ENCODE measurements around the gene ARID5B.
"Not testable (repeated sequence)": the region's sequence is repeated elsewhere in the genome, so short reads cannot be mapped to it uniquely, and the experiment has no call there.

ARID5B gene

DNA sequence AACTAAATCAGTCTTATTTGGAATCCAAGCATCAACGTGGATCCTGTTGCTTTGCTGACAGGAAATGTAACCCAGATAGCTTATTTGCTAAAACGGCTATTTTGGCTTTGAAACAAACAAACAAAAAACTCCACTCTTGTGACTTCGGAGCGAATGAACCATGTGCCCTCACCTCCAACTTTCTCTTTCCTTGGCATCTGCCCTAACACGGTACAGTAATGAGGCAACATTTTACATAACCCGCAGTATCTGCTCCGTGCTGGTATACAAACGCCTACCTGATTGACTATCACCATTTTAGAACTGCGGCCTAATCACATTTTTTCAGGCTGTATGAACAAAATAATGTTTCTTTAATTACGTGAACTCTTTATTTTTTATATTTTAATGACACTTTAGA lies 37.5 kb upstream of the ARID5B start:
- no peak overlapping the region; the same call in 1 of the 2 replicates for H3K27ac ChIP-seq
- TF ChIP-seq, protein P1, sequence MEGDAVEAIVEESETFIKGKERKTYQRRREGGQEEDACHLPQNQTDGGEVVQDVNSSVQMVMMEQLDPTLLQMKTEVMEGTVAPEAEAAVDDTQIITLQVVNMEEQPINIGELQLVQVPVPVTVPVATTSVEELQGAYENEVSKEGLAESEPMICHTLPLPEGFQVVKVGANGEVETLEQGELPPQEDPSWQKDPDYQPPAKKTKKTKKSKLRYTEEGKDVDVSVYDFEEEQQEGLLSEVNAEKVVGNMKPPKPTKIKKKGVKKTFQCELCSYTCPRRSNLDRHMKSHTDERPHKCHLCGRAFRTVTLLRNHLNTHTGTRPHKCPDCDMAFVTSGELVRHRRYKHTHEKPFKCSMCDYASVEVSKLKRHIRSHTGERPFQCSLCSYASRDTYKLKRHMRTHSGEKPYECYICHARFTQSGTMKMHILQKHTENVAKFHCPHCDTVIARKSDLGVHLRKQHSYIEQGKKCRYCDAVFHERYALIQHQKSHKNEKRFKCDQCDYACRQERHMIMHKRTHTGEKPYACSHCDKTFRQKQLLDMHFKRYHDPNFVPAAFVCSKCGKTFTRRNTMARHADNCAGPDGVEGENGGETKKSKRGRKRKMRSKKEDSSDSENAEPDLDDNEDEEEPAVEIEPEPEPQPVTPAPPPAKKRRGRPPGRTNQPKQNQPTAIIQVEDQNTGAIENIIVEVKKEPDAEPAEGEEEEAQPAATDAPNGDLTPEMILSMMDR (conservative IDR thresholded peaks at IDR 0.05), result no peak

DNA sequence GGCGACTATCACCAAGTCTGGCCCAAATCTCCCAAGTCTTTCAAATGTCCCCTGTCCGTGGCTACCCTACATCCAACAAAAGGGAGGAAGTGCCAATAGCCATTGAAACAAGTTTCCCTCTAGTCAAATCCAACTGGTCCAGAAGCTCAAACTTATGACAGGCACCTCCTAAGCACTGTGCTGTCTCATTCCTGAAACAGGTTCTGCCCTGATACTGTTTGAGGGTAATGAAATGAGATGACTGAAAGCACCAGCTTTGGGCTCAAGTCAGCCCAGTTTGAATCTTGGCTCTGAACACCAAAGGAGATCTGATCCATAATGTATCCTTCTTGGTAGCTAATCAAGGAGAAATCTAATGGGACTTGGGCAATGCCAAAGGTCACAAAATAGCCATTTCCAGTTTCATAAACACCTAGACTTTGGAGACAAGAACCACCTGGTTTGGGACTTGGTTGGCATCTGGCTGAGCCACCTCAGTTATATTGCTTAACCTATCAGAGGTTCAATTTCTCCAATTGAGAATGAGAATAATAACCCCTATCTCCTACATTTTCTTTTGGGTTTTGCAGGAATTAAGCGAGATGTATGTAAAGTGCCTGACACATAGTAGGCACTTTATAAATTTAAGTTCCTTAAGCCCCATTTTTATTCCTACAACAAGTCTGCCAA lies 34.7 kb upstream of the ARID5B start:
- H3K27ac ChIP-seq, result no peak overlapping the region
- TF ChIP-seq, protein P1 (conservative IDR thresholded peaks at IDR 0.05), result no peak

DNA sequence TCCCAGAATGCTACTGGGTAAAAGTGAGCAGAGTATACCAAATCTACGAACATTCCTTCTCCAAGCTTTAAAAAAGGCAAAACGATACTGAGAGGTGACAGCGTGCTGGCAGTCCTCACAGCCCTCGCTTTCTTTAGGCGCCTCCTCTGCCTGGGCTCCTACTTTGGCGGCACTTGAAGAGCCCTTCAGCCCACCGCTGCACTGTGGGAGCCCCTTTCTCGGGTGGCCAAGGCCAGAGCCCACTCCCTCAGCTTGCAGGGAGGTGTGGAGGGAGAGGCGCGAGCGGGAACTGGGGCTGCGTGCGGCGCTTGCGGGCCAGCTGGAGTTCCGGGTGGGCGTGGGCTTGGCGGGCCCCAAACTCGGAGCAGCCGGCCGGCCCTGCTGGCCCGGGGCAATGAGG lies 34.1 kb upstream of the ARID5B start:
- not testable (repeated sequence) for H3K27ac ChIP-seq

DNA sequence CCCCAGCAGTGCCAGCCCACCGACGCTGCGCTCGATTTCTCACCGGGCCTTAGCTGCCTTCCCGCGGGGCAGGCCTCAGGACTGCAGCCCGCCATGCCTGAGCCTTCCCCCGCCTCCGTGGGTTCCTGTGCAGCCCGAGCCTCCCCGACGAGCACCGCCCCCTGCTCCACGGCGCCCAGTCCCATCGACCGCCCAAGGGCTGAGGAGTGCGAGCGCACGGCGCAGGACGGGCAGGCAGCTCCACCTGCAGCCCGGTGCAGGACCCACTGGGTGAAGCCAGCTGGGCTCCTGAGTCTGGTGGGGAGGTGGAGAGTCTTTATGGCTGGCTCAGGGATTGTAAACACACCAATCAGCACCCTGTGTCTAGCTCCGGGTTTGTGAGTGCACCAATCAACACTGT lies 33.7 kb upstream of the ARID5B start:
- not testable (repeated sequence) for H3K27ac ChIP-seq

DNA sequence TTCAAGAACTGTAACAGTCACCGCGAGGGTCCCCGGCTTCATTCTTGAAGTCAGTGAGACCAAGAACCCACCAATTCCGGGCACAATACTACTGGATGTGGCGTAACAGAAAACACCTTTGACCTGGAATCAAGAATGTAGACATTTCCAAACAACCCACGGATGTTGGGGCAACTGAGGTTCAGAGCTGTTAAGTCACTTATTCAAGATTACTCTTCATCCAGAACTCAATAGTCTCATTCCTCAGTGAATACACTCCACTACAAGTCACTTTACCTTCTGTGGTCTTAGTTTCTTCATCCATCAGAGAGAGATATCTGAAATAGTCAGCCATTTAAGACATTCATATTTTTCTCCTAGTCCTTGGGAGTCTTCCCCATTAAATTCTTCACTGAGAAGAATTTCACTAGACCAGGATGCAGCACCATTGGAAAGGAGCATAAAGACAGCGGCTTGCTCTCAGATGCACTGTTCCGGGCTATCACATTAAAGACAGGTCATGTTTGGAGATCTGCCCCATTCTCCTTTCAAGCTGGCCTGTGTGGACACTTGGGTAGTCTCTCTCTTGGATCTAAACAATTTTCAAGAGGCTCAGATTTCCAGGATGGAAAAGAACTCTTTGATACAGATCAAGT lies 32.3 kb upstream of the ARID5B start:
- peak overlapping the region; percentile 47 for H3K27ac ChIP-seq
- TF ChIP-seq, protein P1 (conservative IDR thresholded peaks at IDR 0.05), result no peak

DNA sequence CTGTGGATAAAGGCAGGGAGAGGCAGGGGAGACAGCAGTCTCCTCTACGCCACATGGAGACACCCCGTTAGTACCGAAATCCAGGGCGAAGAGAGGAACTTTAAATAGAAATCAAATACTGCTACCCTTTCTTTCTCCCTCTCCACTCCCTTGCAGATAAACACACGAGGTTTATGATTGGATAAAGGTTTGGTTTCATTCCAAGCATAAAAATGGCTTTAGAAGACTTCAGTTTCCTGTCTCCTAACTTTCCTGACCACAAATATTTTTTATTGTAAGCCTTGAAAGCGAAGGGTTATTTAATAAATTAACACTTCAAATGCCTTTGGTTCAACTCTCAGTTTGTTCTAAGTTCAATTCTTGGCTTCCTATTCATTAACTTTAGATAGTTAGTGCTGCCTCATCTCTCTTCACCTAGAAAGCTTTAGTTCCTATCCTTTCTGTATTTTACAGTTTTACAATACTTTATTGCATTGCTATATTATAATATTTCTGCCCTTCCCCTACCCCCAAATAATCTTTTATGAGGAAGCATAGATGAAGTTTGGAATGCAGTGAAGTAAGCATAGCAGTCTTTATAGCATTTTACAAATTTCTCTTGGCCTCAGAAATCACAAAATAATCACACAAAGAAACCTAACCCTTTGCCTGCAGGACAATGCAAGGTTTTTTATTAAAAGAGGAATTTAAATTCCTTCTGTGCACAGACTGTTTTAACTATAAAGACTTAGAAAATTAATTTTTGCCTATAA lies 31.5 kb upstream of the ARID5B start:
- H3K27ac ChIP-seq, result peak overlapping the region; percentile 47
- TF ChIP-seq, protein P1 (conservative IDR thresholded peaks at IDR 0.05), result no peak

DNA sequence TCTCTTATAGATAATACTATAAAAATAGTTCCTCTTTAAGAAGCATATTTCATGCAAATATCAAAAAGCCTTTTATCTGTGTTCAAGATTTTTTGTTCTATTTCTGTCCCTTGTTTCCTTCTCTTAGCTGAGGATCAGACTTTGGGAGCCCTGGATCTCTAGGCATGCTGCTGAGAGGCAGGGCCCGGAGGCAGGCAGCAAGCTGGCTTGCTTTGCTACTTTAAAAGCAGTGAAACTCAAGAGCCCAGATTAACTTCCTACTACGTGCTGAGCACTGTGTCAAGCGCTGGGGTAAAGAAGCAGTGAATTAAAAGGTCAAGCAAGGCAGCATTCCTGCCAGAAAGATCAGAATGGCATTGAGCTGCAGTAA lies 31.0 kb upstream of the ARID5B start:
- peak overlapping the region; percentile 47; the same call in 1 of the 2 replicates for H3K27ac ChIP-seq
- TF ChIP-seq, protein P1 (conservative IDR thresholded peaks at IDR 0.05), result no peak

DNA sequence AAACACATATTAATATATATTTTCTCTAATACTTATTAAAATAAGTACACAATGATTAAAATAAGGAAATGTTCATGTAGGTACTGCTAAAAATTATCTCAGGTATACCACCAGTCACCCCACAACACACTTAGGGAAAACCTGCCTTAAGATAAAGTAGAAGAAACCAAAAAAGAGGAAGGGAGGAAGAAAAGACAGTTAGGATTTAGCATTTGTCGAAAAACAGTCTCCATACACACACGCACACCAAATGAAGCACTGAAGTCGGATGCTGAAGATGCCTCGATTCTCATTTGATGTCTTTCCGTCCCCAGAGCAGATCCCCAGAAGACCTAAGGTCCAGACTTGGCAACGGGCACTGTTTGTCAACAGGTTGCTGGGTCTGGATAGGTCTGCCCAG lies 30.0 kb upstream of the ARID5B start:
- TF ChIP-seq, protein P1 (conservative IDR thresholded peaks at IDR 0.05), result no peak
- H3K27ac ChIP-seq, result no peak overlapping the region

All from VCaP (cell line).